ENCODE data around the gene DSCAM. TPM values are rescaled to one million over a fixed set of nuclear protein-coding genes. Genes with fewer than 3 reads are reported as not detected.

DSCAM gene
- total and polyA plus RNA-seq, 2 donors (not counting 1 experiment from before 2014, with no cell fraction given): not detected

- H2AFZ ChIP-seq (ENCODE audit: insufficient read depth, low read depth, low read length, poor library complexity, severe bottlenecking): no peak overlapping the region
- no peaks in the 10 kb centered on the region for H3K79me2 ChIP-seq (ENCODE audit: control insufficient read depth, insufficient read depth, low read length)
- TF ChIP-seq EZH2 (IDR thresholded peaks at IDR 0.05; ENCODE audit: borderline replicate concordance, insufficient read depth, low read depth, low read length, poor library complexity, severe bottlenecking) (no peak), CTCF (IDR thresholded peaks at IDR 0.05) (no peak)
- no peaks in the 10 kb centered on the region for H3K4me1 ChIP-seq (ENCODE audit: control insufficient read depth in 2 of 2, insufficient read depth in 2 of 2, low read length in 2 of 2)
- H3K27ac ChIP-seq (ENCODE audit: low read length in 2 of 2): no peak overlapping the region
- H3K9ac ChIP-seq (ENCODE audit: low read length): no peak overlapping the region
- no peaks in the 10 kb centered on the region for H4K20me1 ChIP-seq (ENCODE audit: control insufficient read depth, insufficient read depth, low read length, poor library complexity, severe bottlenecking)
- ChIA-PET CTCF (interaction anchor here (1.2 kb wide), 1 partner anchor 25 kb away, joined by 3 read pairs; no protein-coding TSS in a partner anchor), POLR2A (no interaction called here)
- Mint-ChIP-seq H3K4me3 (no peak overlapping the region), H3K27me3 (no peaks in the 10 kb centered on the region), H3K27ac (no peak overlapping the region), H3K4me1 (no peaks in the 10 kb centered on the region), H3K9me3 (ENCODE audit: insufficient read depth) (no peaks in the 10 kb centered on the region)
- H3K27me3 ChIP-seq (replicated peaks in 1 of 4; ENCODE audit: control extremely low read depth in 1 of 4, control insufficient read depth in 3 of 4, insufficient read depth in 4 of 4, low read length in 3 of 4): no peaks in the 10 kb centered on the region
- no peaks in the 10 kb centered on the region for H3K36me3 ChIP-seq (replicated peaks in 1 of 2; ENCODE audit: control extremely low read depth in 1 of 2, control insufficient read depth in 1 of 2, extremely low read depth in 1 of 2, insufficient read depth in 2 of 2, low read length in 1 of 2)
- no peak overlapping the region for H3K4me3 ChIP-seq (ENCODE audit: control extremely low read depth in 1 of 5, extremely low read depth in 1 of 5, insufficient read depth in 1 of 5, low read depth in 2 of 5, low read length in 4 of 5)
- ATAC-seq (ENCODE audit: low read depth) (no peak), DNase-seq (no peak)
- H3K9me3 ChIP-seq (ENCODE audit: control extremely low read depth in 1 of 3, control insufficient read depth in 2 of 3, insufficient read depth in 1 of 3, low read length in 2 of 3): peaks cover 0 to 21% (median 0%) of the 10 kb centered on the region in 3 donors
- no peak overlapping the region for H3K4me2 ChIP-seq (replicated peaks; ENCODE audit: low read depth, low read length, poor library complexity, severe bottlenecking)
- WGBS (ENCODE audit: insufficient coverage): 97% methylated on average over 2 of the region's 4 CpGs
- intact Hi-C loops (cut with micrococcal nuclease): no loop called here
Measured at GRCh38 chr21:40605094-40605493, 241.9 kb downstream of the DSCAM start.

GRCh38 chr21:40603774-40604173 lies 243.2 kb downstream of the DSCAM start:
- Histone ChIP-seq H3K27me3 (replicated peaks in 1 of 4; ENCODE audit: control extremely low read depth in 1 of 4, control insufficient read depth in 3 of 4, insufficient read depth in 4 of 4, low read length in 3 of 4) (no peaks in the 10 kb centered on the region), H3K4me3 (ENCODE audit: control extremely low read depth in 1 of 5, extremely low read depth in 1 of 5, insufficient read depth in 1 of 5, low read depth in 2 of 5, low read length in 4 of 5) (no peak overlapping the region), H3K79me2 (ENCODE audit: control insufficient read depth, insufficient read depth, low read length) (no peaks in the 10 kb centered on the region), H2AFZ (ENCODE audit: insufficient read depth, low read depth, low read length, poor library complexity, severe bottlenecking) (no peak overlapping the region), H3K36me3 (replicated peaks in 1 of 2; ENCODE audit: control extremely low read depth in 1 of 2, control insufficient read depth in 1 of 2, extremely low read depth in 1 of 2, insufficient read depth in 2 of 2, low read length in 1 of 2) (no peaks in the 10 kb centered on the region), H3K4me1 (ENCODE audit: control insufficient read depth in 2 of 2, insufficient read depth in 2 of 2, low read length in 2 of 2) (no peaks in the 10 kb centered on the region), H3K9me3 (ENCODE audit: control extremely low read depth in 1 of 3, control insufficient read depth in 2 of 3, insufficient read depth in 1 of 3, low read length in 2 of 3) (peaks cover 0 to 17% (median 0%) of the 10 kb centered on the region in 3 donors), H3K4me2 (replicated peaks; ENCODE audit: low read depth, low read length, poor library complexity, severe bottlenecking) (no peak overlapping the region), H3K27ac (ENCODE audit: low read length in 2 of 2) (no peak overlapping the region), H4K20me1 (ENCODE audit: control insufficient read depth, insufficient read depth, low read length, poor library complexity, severe bottlenecking) (no peaks in the 10 kb centered on the region), H3K9ac (ENCODE audit: low read length) (no peak overlapping the region)
- no peak for ATAC-seq (ENCODE audit: low read depth)
- intact Hi-C loops (cut with micrococcal nuclease): no loop called here
- Mint-ChIP-seq H3K4me1 (no peaks in the 10 kb centered on the region), H3K27me3 (no peaks in the 10 kb centered on the region), H3K27ac (no peak overlapping the region), H3K4me3 (no peak overlapping the region), H3K9me3 (ENCODE audit: insufficient read depth) (no peaks in the 10 kb centered on the region)
- no CpG with 5 or more reads among the region's 1 CpG for WGBS (ENCODE audit: insufficient coverage)
- ChIA-PET CTCF (no interaction called here), POLR2A (no interaction called here)
- no peak for DNase-seq
- TF ChIP-seq CTCF (IDR thresholded peaks at IDR 0.05) (no peak), EZH2 (IDR thresholded peaks at IDR 0.05; ENCODE audit: borderline replicate concordance, insufficient read depth, low read depth, low read length, poor library complexity, severe bottlenecking) (no peak)
